A673 (cell line): ENCODE results near the gene DNAH7. TPM values are rescaled to one million over a fixed set of nuclear protein-coding genes. Genes with fewer than 3 reads are reported as not detected.

ENCODE experiments used
- BruUV-seq: library from RNA; stranded (reverse); fragments of 400-500 nt; replicated peaks from 2 replicates; lab custom pipeline; 2021; lab: Mats Ljungman, UMichigan
- CTCF ChIA-PET: fragments of 300-600 bp; sonication (Branson Sonifier 250); formaldehyde crosslinking; loops from one replicate; lab custom pipeline; 2022; ENCODE audit warnings: antibody characterized with exemption; lab: Charles Lee
- POLR2A ChIA-PET: fragments of 300-600 bp; sonication (Branson Sonifier 250); formaldehyde crosslinking; loops from one replicate; lab custom pipeline; 2022; ENCODE audit warnings: antibody characterized with exemption; ENCODE audit not compliant: low non-redundant PET; lab: Charles Lee
- DNase-seq: peaks from one replicate; pipeline ENCODE4 v3.0.0-alpha.2; 2015; ENCODE audit warnings: low spot score
- H3K27ac ChIP-seq: fragments of 200-600 bp; sonication (generic); 2 replicates; pipeline ENCODE4 v1.5.1; 2016; ENCODE audit warnings: mixed run types, low read depth, mild to moderate bottlenecking, mixed read lengths, antibody characterized with exemption, low read length; ENCODE audit not compliant: poor library complexity, severe bottlenecking
- H3K27me3 ChIP-seq: fragments of 200-600 bp; sonication (generic); replicated peaks from 2 replicates; pipeline ENCODE4 v1.6.1; 2017; ENCODE audit warnings: mixed run types, low read depth, mild to moderate bottlenecking, mixed read lengths, antibody characterized with exemption, low read length; ENCODE audit not compliant: insufficient read depth, poor library complexity
- H3K36me3 ChIP-seq: fragments of 200-600 bp; sonication (generic); 2 replicates; pipeline ENCODE4 v1.6.1; 2016; ENCODE audit warnings: mixed run types, mild to moderate bottlenecking, mixed read lengths, antibody characterized with exemption, low read length; ENCODE audit not compliant: insufficient read depth, poor library complexity, severe bottlenecking
- H3K4me1 ChIP-seq: fragments of 200-600 bp; sonication (generic); 2 replicates; pipeline ENCODE4 v1.6.1; 2017; ENCODE audit warnings: mixed run types, mild to moderate bottlenecking, mixed read lengths, antibody characterized with exemption, low read length; ENCODE audit not compliant: insufficient read depth, poor library complexity, severe bottlenecking
- H3K4me3 ChIP-seq: fragments of 200-600 bp; sonication (generic); 2 replicates; pipeline ENCODE4 v1.5.1; 2016; ENCODE audit warnings: low read depth, mixed run types, mild to moderate bottlenecking, mixed read lengths, low read length; ENCODE audit not compliant: poor library complexity, severe bottlenecking
- H3K9me3 ChIP-seq: fragments of 200-600 bp; sonication (generic); 2 replicates; pipeline ENCODE4 v1.6.1; 2016; ENCODE audit warnings: mixed run types, low read depth, mild to moderate bottlenecking, mixed read lengths, antibody characterized with exemption, low read length; ENCODE audit not compliant: poor library complexity, severe bottlenecking
- EZH2 ChIP-seq: fragments of 200-600 bp; sonication (generic); IDR thresholded peaks from 2 replicates; pipeline ENCODE4 v1.6.1; 2017; ENCODE audit warnings: borderline replicate concordance, low read depth, mild to moderate bottlenecking, mixed read lengths, antibody characterized with exemption, low read length; ENCODE audit not compliant: poor library complexity, severe bottlenecking
- intact Hi-C: fragments of 100-400 bp; cut with micrococcal nuclease; formaldehyde crosslinking; loops from one replicate; pipeline ENCODE4 v1.10.0; 2022; ENCODE audit not compliant: unreplicated experiment
- total RNA-seq: library from RNA; stranded (reverse); gene quantifications from 2 replicates; pipeline ENCODE4 v1.2.3, GENCODE V29; 2021
- TF ChIP-seq, protein P1 (sequence below): fragments of 300-800, 200-600 bp; sonication (generic); conservative IDR thresholded peaks from 2 replicates; pipeline ENCODE4 v1.5.1; 2017; ENCODE audit warnings: low read depth, mild to moderate bottlenecking, antibody characterized with exemption, low read length, moderate library complexity, mixed read lengths

The DNAH7 gene
- total RNA-seq, 1 experiment from 2014 or later: 0.95 TPM

- CTCF ChIA-PET: interaction anchor here (0.9 to 1.3 kb wide), 2 partner anchors 260 to 377 kb away, joined by 3 to 6 read pairs; no protein-coding TSS in a partner anchor
- Histone ChIP-seq H3K27me3 (no peaks in the 10 kb centered on the region), H3K4me3 (no peak overlapping the region), H3K9me3 (no peaks in the 10 kb centered on the region), H3K36me3 (no peaks in the 10 kb centered on the region), H3K27ac (no peak overlapping the region), H3K4me1 (no peaks in the 10 kb centered on the region)
- POLR2A ChIA-PET: no interaction called here
- no TSS peak for BruUV-seq
- no peak for DNase-seq
- intact Hi-C loops: loop anchor here (5.0 to 10.0 kb wide), 2 partner anchors 95 to 678 kb away; partner anchors contain the start of gene STK17B
- TF ChIP-seq EZH2: no peak
- TF ChIP-seq, protein P1, sequence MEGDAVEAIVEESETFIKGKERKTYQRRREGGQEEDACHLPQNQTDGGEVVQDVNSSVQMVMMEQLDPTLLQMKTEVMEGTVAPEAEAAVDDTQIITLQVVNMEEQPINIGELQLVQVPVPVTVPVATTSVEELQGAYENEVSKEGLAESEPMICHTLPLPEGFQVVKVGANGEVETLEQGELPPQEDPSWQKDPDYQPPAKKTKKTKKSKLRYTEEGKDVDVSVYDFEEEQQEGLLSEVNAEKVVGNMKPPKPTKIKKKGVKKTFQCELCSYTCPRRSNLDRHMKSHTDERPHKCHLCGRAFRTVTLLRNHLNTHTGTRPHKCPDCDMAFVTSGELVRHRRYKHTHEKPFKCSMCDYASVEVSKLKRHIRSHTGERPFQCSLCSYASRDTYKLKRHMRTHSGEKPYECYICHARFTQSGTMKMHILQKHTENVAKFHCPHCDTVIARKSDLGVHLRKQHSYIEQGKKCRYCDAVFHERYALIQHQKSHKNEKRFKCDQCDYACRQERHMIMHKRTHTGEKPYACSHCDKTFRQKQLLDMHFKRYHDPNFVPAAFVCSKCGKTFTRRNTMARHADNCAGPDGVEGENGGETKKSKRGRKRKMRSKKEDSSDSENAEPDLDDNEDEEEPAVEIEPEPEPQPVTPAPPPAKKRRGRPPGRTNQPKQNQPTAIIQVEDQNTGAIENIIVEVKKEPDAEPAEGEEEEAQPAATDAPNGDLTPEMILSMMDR: no peak
Measured at GRCh38 chr2:196076778-196077568, 8.3 kb upstream of the DNAH7 start.

DNA sequence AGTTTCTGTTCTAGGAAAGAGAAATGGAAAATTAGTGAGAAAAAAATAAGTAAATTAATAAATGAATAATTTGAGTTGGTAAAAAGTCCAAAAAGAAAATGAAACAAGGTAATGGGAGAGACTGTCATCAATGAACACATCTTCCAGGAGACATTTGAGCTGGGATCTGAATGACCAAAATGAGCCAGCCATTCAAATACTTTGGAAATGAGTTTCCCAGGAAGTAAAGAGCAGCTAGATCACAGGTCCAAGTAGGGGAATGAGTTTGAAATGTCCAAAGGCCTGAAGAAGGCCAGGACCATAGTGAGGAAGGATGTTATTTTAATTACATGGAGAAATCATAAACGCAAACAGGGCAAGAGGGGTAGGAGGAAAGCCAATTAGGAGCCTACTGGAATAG lies 6.6 kb upstream of the DNAH7 start:
- BruUV-seq: no TSS peak
- intact Hi-C loops: loop anchor here (5.0 to 10.0 kb wide), 2 partner anchors 97 to 680 kb away; partner anchors contain the start of gene STK17B
- H3K36me3 ChIP-seq: no peaks in the 10 kb centered on the region

GRCh38 chr2:196074631-196075030 lies 6.0 kb upstream of the DNAH7 start:
- TF ChIP-seq, protein P1: no peak
- TF ChIP-seq EZH2: no peak
- intact Hi-C loops: loop anchor here (5.0 to 10.0 kb wide), 2 partner anchors 98 to 680 kb away; partner anchors contain the start of gene STK17B
- H3K4me3 ChIP-seq: no peak overlapping the region

More for the DNA sequence above, 6.6 kb upstream of the DNAH7 start:
- no peaks in the 10 kb centered on the region for H3K27me3 ChIP-seq
- H3K4me3 ChIP-seq: no peak overlapping the region
- no peak for DNase-seq
- ChIA-PET POLR2A (no interaction called here), CTCF (no interaction called here)
- no peaks in the 10 kb centered on the region for H3K9me3 ChIP-seq
- no peak for TF ChIP-seq EZH2
- TF ChIP-seq, protein P1: no peak
- H3K4me1 ChIP-seq: no peaks in the 10 kb centered on the region
- no peak overlapping the region for H3K27ac ChIP-seq

More at GRCh38 chr2:196074631-196075030, 6.0 kb upstream of the DNAH7 start:
- no peak for DNase-seq
- POLR2A ChIA-PET: no interaction called here
- Histone ChIP-seq H3K36me3 (no peaks in the 10 kb centered on the region), H3K27me3 (no peaks in the 10 kb centered on the region), H3K27ac (no peak overlapping the region), H3K4me1 (no peaks in the 10 kb centered on the region), H3K9me3 (no peaks in the 10 kb centered on the region)
- CTCF ChIA-PET: interaction anchor here (0.6 kb wide), 1 partner anchor 328 kb away, joined by 9 read pairs; no protein-coding TSS in a partner anchor
- BruUV-seq: no TSS peak
